Activated CD8-positive, alpha-beta memory T cell treated with anti-CD3 and anti-CD28 coated beads for 4 hours (primary cell): ENCODE data around the gene UMODL1.
"Not testable (repeated sequence)": the region's sequence is repeated elsewhere in the genome, so short reads cannot be mapped to it uniquely, and the experiment has no call there.

Source experiments
- DNase-seq, 2 donors: peaks; one replicate each; pipeline ENCODE4 v3.0.0-alpha.2; 2020; ENCODE audit warnings: low read depth in 2 of 2

Gene UMODL1

GRCh38 chr21:42059141-42059540 lies 12.0 kb upstream of the UMODL1 start:
- no peak for DNase-seq

GRCh38 chr21:42059721-42060120 lies 11.4 kb upstream of the UMODL1 start:
- no peak for DNase-seq

- DNase-seq = no peak
Observed at GRCh38 chr21:42060166-42060565, 11.0 kb upstream of the UMODL1 start.

- DNase-seq = no peak
Observed at GRCh38 chr21:42061195-42061985, 9.7 kb upstream of the UMODL1 start.

- DNase-seq = no peak
Observed at GRCh38 chr21:42061986-42062235, 9.2 kb upstream of the UMODL1 start.

GRCh38 chr21:42062236-42063022 lies 8.7 kb upstream of the UMODL1 start:
- DNase-seq = peak; percentile 54 to 63

- no peak for DNase-seq
Observed at GRCh38 chr21:42063191-42063570, 7.9 kb upstream of the UMODL1 start.

GRCh38 chr21:42063571-42064521 lies 7.3 kb upstream of the UMODL1 start:
- peak; percentile 17 to 40 for DNase-seq

- DNase-seq = no peak
Observed at GRCh38 chr21:42066521-42066920, 4.6 kb upstream of the UMODL1 start.

GRCh38 chr21:42067531-42068255 lies 3.4 kb upstream of the UMODL1 start:
- DNase-seq = no peak

GRCh38 chr21:42068256-42068545 lies 2.9 kb upstream of the UMODL1 start:
- DNase-seq = no peak

GRCh38 chr21:42068592-42068991 lies 2.5 kb upstream of the UMODL1 start:
- no peak for DNase-seq

- no peak for DNase-seq
Observed at GRCh38 chr21:42069327-42069726, 1.8 kb upstream of the UMODL1 start.

- DNase-seq = no peak
Observed at GRCh38 chr21:42069843-42070242, 1.3 kb upstream of the UMODL1 start.

GRCh38 chr21:42073145-42074099 lies 2.3 kb downstream of the UMODL1 start:
- DNase-seq = no peak

- no peak for DNase-seq
Observed at GRCh38 chr21:42075686-42076471, 4.8 kb downstream of the UMODL1 start.

- DNase-seq = not testable (repeated sequence)
Observed at GRCh38 chr21:42077685-42078238, 6.6 kb downstream of the UMODL1 start.

GRCh38 chr21:42078247-42079007 lies 7.3 kb downstream of the UMODL1 start:
- not testable (repeated sequence) for DNase-seq
